ENCODE measurements around the gene CHMP2A. TPM values are rescaled to one million over a fixed set of nuclear protein-coding genes. Genes with fewer than 3 reads are reported as not detected.

The CHMP2A gene
- total and polyA plus RNA-seq, 2 of the 13 experiments (the other 11 are each of a cell fraction or from before 2014, with no cell fraction given): 49.7 to 55.0 TPM

DNA sequence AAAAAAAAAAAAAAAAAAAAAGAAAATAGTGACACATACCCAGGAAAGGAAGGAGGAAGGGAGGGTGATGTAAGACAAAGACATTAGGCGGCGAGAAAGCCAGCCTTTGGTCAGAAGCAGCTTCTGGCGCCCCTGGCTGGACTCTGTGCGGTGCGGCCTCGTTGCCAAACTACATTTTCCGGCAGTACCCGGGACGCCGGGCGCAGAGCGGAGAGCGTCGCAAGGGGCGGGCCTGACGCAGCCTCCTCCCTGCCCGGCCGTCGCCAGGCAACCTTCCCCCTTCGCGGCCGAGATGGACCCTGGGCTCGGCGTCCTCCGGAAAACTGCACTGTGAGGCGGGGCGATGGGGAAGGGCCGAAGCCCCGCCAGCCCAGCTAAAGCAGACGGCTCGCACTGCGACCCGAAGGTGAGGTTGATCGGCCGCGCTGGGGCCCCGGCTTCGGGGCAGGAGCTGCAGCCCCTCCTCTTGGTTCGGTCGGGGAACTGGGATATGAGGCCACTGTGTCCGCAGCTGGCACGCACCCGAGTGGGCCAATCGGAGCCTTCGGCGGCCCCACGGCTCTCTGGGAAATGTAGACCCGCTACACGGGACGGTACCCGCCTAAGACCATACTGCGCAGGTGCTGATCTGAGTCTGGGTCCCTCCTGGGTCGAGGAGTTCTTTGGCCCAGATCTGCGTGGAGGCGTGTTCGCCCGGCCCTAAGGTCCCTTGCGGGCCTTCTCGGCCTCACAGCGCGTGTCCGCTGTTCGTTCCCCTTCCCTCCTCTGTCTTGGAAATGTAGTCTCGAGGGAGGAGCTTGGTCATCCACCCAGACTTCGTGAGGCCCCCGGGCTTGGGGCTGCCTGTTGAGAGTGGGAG is 20.5 kb upstream of the CHMP2A start (continued):
- TF ChIP-seq PRPF4 (IDR thresholded peaks at IDR 0.05; ENCODE audit: low read depth, low read length, poor library complexity, severe bottlenecking): no peak
- TF ChIP-seq, protein P1, sequence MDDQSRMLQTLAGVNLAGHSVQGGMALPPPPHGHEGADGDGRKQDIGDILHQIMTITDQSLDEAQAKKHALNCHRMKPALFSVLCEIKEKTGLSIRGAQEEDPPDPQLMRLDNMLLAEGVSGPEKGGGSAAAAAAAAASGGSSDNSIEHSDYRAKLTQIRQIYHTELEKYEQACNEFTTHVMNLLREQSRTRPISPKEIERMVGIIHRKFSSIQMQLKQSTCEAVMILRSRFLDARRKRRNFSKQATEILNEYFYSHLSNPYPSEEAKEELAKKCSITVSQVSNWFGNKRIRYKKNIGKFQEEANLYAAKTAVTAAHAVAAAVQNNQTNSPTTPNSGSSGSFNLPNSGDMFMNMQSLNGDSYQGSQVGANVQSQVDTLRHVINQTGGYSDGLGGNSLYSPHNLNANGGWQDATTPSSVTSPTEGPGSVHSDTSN (CRISPR knock-in tag; IDR thresholded peaks at IDR 0.05; ENCODE audit: borderline replicate concordance): 0 out of 2 replicates have a peak, but pooled peaks have one; percentile 84
- peak; percentile 58; the same call in 1 of the 2 replicates for TF ChIP-seq ZNF614 (CRISPR knock-in tag; IDR thresholded peaks at IDR 0.05; ENCODE audit: borderline replicate concordance)
- TF ChIP-seq, protein P2, sequence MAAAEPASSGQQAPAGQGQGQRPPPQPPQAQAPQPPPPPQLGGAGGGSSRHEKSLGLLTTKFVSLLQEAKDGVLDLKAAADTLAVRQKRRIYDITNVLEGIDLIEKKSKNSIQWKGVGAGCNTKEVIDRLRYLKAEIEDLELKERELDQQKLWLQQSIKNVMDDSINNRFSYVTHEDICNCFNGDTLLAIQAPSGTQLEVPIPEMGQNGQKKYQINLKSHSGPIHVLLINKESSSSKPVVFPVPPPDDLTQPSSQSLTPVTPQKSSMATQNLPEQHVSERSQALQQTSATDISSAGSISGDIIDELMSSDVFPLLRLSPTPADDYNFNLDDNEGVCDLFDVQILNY (CRISPR knock-in tag; conservative IDR thresholded peaks at IDR 0.05): no peak; the same call in 1 of the 2 replicates
- peak; percentile 75 for TF ChIP-seq SRY (CRISPR knock-in tag; IDR thresholded peaks at IDR 0.05)
- no peak; the same call in 1 of the 2 replicates for TF ChIP-seq ZMYM4 (CRISPR knock-in tag; IDR thresholded peaks at IDR 0.05)
- TF ChIP-seq, protein P3, sequence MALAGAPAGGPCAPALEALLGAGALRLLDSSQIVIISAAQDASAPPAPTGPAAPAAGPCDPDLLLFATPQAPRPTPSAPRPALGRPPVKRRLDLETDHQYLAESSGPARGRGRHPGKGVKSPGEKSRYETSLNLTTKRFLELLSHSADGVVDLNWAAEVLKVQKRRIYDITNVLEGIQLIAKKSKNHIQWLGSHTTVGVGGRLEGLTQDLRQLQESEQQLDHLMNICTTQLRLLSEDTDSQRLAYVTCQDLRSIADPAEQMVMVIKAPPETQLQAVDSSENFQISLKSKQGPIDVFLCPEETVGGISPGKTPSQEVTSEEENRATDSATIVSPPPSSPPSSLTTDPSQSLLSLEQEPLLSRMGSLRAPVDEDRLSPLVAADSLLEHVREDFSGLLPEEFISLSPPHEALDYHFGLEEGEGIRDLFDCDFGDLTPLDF (CRISPR knock-in tag; IDR thresholded peaks at IDR 0.05): 0 out of 2 replicates have a peak, but pooled peaks have one; percentile 29
- TF ChIP-seq, protein P4, sequence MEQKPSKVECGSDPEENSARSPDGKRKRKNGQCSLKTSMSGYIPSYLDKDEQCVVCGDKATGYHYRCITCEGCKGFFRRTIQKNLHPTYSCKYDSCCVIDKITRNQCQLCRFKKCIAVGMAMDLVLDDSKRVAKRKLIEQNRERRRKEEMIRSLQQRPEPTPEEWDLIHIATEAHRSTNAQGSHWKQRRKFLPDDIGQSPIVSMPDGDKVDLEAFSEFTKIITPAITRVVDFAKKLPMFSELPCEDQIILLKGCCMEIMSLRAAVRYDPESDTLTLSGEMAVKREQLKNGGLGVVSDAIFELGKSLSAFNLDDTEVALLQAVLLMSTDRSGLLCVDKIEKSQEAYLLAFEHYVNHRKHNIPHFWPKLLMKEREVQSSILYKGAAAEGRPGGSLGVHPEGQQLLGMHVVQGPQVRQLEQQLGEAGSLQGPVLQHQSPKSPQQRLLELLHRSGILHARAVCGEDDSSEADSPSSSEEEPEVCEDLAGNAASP (CRISPR knock-in tag; IDR thresholded peaks at IDR 0.05; ENCODE audit: borderline replicate concordance): no peak
- TF ChIP-seq, protein P5, sequence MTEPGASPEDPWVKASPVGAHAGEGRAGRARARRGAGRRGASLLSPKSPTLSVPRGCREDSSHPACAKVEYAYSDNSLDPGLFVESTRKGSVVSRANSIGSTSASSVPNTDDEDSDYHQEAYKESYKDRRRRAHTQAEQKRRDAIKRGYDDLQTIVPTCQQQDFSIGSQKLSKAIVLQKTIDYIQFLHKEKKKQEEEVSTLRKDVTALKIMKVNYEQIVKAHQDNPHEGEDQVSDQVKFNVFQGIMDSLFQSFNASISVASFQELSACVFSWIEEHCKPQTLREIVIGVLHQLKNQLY (CRISPR knock-in tag; IDR thresholded peaks at IDR 0.05): 0 out of 2 replicates have a peak, but pooled peaks have one; percentile 33
- peak; percentile 91 for TF ChIP-seq POLR2G (IDR thresholded peaks at IDR 0.05; ENCODE audit: low read depth, low read length)
- no peak for TF ChIP-seq ZNF17 (CRISPR knock-in tag; IDR thresholded peaks at IDR 0.05)
- no peak for TF ChIP-seq ZNF850 (CRISPR knock-in tag; conservative IDR thresholded peaks at IDR 0.05)
- TF ChIP-seq KLF6 (CRISPR knock-in tag; IDR thresholded peaks at IDR 0.05): no peak
- TF ChIP-seq GZF1 (CRISPR knock-in tag; IDR thresholded peaks at IDR 0.05): no peak
- TF ChIP-seq ZNF562 (CRISPR knock-in tag; IDR thresholded peaks at IDR 0.05; ENCODE audit: borderline replicate concordance): no peak
- no peak for TF ChIP-seq ZNF768 (CRISPR knock-in tag; IDR thresholded peaks at IDR 0.05)
- TF ChIP-seq SRF (IDR thresholded peaks at IDR 0.05; ENCODE audit: low read depth, low read length): no peak
- TF ChIP-seq SP2 (CRISPR knock-in tag; IDR thresholded peaks at IDR 0.05): peak; percentile 55
- no peak for TF ChIP-seq IKZF4 (CRISPR knock-in tag; IDR thresholded peaks at IDR 0.05; ENCODE audit: borderline replicate concordance, low read depth, not compliant biosample characterization)
- peak; percentile 82 for TF ChIP-seq ZFP37 (CRISPR knock-in tag; IDR thresholded peaks at IDR 0.05; ENCODE audit: borderline replicate concordance)
- TF ChIP-seq ZBTB7B (CRISPR knock-in tag; IDR thresholded peaks at IDR 0.05): peak; percentile 65; the same call in 1 of the 2 replicates
- peak; percentile 64 for TF ChIP-seq HDAC1 (CRISPR knock-in tag; IDR thresholded peaks at IDR 0.05)
- no peak for TF ChIP-seq GTF3A (CRISPR knock-in tag; conservative IDR thresholded peaks at IDR 0.05)
- TF ChIP-seq ZNF605 (CRISPR knock-in tag; IDR thresholded peaks at IDR 0.05): peak; percentile 95
- no peak for TF ChIP-seq RFXANK (CRISPR knock-in tag; IDR thresholded peaks at IDR 0.05)
